ENCODE results near the gene IL18RAP.

DNA sequence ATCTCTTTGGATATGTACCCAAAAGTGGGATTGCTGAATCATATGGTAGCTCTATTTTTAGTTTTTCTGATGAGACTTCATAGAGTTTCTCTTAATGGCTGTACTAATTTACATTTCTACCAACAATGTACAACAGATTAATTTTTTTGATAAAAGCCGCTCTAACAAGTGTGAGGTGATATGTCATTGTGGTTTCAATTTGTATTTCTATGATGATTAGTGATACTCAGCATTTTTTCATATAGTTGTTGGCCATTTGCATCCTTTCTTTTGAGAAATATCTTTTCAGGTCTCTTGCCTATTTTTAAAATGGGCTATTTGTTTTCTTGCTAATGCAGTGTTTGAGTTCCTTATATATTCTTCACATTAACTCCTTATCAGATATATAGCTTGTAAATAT lies 4.3 kb downstream of the IL18RAP start:
- TF ChIP-seq TAF1 (IDR thresholded peaks at IDR 0.05; ENCODE audit: low read depth) (no peak), EP300 (IDR thresholded peaks at IDR 0.05; ENCODE audit: borderline replicate concordance) (no peak)
